Measurements from ENCODE around the gene ZNF48.
A peak's percentile ranks its signal among the peaks of the same experiment; 100 is the strongest.

ZNF48 gene

DNA sequence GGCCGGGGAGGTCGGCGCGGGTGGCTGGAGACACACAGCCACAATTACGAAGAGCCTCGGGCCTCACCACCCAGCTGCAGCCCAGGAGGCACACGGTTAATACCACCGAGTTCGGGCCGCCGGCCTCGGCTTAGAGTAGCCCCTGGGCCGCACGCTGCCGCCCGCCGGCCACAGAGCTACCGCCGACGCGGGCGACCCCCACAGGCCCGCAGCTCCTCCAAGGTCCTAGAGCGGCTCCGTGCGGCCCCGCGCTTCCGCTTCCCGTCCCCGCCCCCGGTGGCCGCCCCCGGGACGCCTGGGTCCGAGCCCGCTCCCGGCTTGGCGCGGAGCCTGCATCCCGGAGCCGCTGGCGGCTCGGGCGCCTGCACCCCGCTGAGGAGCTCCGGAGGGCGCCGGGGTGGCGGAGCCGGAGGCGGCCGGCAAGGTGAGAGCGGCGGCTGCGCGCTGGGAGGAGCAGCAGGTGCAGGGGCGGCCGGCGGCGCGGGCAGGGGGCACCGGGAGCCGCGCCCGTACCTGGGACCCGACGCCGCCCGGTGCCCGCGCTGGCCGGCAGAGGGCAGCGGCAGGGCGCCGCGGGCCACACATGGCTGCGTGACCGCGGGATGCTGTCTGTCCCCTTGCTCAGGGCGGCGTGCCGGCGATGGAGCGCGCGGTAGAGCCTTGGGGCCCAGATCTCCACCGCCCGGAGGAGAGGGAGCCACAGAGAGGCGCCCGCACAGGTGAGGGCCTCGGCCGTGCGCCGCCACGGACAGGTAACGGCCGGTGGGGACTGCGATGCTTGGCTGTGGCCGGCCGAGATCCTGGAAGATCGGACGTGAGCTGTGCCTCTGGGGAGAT, at the start of gene ZNF48:
TSS of gene ZNF48 (plus strand) at position 266 of the 837 bp plus-strand sequence. CDS start at position 641, 375 bp downstream.
- peak; percentile 87 for DNase-seq

GRCh38 chr16:30346286-30346685, 48.9 kb upstream of the ZNF48 start:
- DNase-seq: no peak

DNA sequence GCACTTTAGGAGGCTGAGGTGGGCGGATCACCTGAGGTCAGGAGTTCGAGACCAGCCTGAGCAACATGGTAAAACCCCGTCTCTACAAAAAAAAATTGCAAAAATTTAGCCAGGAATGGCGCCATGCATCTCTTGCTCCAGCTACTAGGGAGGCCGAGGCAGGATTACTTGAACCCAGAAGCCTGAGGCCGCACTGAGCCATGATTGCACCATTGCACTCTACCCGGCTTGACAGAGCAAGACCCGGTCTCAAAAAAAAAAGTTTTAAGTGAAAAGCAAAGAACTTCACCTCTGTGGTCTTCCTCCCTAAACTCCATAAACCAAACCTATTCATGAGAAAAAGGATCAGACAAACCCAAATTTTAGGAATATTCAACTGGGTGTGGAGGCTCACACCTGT, 47.1 kb upstream of the ZNF48 start:
- no peak for DNase-seq

GRCh38 chr16:30348929-30349328, 46.3 kb upstream of the ZNF48 start:
- no peak for DNase-seq

DNA sequence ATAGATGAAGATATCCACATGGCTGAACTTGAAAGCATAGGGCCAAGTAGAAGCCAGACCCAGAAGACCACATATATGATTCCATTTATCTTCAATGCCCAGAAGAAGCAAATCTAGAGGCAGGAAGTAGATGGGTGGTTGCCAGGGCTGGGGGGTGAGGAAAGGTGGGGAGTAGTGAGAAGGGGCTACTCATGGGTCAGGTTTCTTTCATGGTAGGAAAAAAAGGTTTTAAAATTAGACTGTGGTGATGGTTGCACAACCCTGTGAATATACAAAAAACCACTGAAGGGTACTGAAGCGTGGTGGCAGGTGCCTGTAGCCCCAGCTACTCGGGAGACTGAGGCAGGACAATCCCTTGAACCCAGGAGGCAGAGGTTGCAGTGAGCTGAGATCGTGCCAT, 45.5 kb upstream of the ZNF48 start:
- no peak for DNase-seq

- no peak for DNase-seq
Observed at GRCh38 chr16:30350134-30350871, 44.9 kb upstream of the ZNF48 start.

DNA sequence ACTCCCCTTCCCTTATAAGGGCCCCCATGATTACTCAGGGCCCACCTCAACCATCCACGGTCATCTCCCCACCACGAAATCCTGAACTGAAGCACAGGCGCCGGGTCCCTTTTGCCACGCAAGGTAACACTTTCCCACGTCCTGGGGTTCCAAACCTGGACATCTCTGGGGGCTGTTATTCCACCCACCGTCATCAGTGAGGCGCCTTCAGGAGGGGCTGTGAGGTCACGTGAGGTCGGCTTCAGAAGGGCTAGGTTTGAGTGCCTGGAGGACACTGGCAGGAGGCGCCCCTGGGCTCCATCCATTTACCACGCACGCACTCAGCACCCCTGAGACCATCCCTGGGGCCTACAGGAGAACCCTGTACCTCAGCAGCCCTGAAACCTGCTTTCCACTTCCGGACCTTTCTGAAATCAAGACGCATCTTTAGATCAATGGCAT, 44.2 kb upstream of the ZNF48 start:
- DNase-seq: no peak

GRCh38 chr16:30351586-30352419, 43.4 kb upstream of the ZNF48 start:
- DNase-seq: no peak

- no peak for DNase-seq
Observed at GRCh38 chr16:30352488-30353401, 42.5 kb upstream of the ZNF48 start.

GRCh38 chr16:30353438-30354129, 41.6 kb upstream of the ZNF48 start:
- no peak for DNase-seq

- DNase-seq: no peak
Observed at GRCh38 chr16:30354423-30355143, 40.6 kb upstream of the ZNF48 start.

- DNase-seq: peak; percentile 100
Observed at GRCh38 chr16:30355144-30355953, 39.9 kb upstream of the ZNF48 start, which contains the start of gene CD2BP2. Gene CD2BP2, minus strand, starts transcription at chr16:30355308. Its CDS starts 627 bp downstream, at chr16:30354681.

GRCh38 chr16:30355954-30356308, 39.3 kb upstream of the ZNF48 start:
- no peak for DNase-seq

- DNase-seq: peak; percentile 28
Observed at GRCh38 chr16:30356401-30357084, 38.7 kb upstream of the ZNF48 start.

GRCh38 chr16:30357085-30357714, 38.0 kb upstream of the ZNF48 start:
- no peak for DNase-seq

GRCh38 chr16:30357715-30358576, 37.3 kb upstream of the ZNF48 start:
- DNase-seq: no peak

- no peak for DNase-seq
Observed at GRCh38 chr16:30358577-30358936, 36.7 kb upstream of the ZNF48 start.
